GM08714 (cell line): ENCODE measurements around the gene KCNJ12.
"Not testable (repeated sequence)": the region's sequence is repeated elsewhere in the genome, so short reads cannot be mapped to it uniquely, and the experiment has no call there.

Experiments
- H3K4me3 ChIP-seq: fragments of 200-500 bp; sonication (Bioruptor generic); 2 replicates; pipeline ENCODE4 v1.5.1; 2014; ENCODE audit warnings: mild to moderate bottlenecking, low read length, inconsistent platforms
- ZNF274 ChIP-seq: IDR thresholded peaks from 2 replicates; pipeline ENCODE4 v1.6.1; 2012; ENCODE audit warnings: mild to moderate bottlenecking, low read depth, low read length

The KCNJ12 gene

DNA sequence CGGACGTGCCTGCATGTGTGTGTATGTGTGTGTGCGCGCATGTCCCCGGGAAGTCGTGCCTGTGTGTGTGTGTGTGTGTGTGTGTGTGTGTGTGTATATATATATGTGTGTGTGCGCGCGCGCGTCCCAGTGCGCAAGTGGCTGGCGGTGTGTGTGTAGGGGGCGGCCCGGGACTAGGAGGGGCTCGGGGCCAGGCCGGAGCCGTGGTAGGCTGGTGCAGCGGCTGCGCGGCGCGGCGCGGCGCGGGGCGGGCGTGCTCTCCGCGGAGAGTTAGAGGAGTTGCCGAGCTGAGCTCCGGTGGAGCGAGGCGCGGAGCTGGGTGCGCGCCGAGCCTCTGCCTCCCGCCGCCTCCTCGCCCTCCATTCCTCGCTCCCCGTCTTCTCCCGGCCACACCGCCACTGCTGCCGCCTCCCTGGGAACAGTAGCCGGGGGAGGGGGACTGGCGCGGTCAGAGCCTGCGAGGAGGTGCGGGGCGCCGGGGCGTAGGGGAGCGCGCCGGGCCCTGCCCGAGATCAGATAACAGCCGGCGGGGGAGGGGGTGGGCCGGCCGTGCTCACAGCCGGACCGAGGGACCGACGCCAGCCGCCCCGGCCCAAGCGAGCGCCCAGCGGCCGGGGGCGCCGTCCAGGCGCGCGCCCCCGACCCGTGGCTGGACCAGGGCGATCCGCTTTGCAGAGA is at the start of gene KCNJ12:
Gene KCNJ12, plus strand, starts transcription at position 277 of the 678 bp plus-strand sequence. CDS start 38,986 bp downstream, outside the sequence.
- H3K4me3 ChIP-seq: no peak within 1 kb of the TSS
- TF ChIP-seq ZNF274: no peak

DNA sequence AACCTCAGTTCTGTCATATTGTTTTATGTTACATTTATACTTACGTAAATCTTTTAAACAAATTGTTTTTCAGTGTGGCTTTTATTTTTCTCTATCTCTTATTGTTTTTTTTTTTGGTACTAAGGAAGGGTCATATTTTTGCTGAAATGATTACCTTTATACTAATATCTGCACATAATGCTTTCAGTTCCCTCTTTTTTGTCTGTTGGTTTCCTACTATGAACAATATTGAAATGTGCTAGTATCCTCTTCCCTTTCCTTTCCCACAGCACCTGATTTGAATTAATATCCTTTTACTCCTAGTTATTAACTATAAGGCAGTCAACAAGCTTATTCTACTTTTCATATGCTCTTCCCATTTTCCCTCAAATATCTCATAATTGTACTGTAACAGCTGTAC is 48.2 kb upstream of the KCNJ12 start:
- not testable (repeated sequence) for H3K4me3 ChIP-seq

DNA sequence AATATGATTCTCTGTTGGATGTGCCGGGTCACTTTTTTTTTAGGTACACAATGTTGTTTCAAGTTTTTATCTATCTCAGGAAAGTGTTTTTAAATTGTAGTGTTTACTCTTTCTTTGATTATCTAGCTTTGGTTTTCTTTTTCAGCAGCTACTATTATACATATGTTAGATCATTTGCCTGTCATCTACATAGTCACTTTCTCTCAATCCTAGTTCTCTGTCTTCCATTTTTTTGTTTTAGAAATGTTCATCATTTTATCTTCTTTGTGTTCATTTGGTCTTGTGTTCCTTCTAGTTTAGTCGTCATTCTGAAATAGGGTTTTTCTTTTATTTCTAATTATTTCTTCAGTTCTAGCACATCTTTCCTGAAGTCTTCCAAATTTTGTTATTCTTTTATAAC is 47.4 kb upstream of the KCNJ12 start:
- not testable (repeated sequence) for H3K4me3 ChIP-seq

DNA sequence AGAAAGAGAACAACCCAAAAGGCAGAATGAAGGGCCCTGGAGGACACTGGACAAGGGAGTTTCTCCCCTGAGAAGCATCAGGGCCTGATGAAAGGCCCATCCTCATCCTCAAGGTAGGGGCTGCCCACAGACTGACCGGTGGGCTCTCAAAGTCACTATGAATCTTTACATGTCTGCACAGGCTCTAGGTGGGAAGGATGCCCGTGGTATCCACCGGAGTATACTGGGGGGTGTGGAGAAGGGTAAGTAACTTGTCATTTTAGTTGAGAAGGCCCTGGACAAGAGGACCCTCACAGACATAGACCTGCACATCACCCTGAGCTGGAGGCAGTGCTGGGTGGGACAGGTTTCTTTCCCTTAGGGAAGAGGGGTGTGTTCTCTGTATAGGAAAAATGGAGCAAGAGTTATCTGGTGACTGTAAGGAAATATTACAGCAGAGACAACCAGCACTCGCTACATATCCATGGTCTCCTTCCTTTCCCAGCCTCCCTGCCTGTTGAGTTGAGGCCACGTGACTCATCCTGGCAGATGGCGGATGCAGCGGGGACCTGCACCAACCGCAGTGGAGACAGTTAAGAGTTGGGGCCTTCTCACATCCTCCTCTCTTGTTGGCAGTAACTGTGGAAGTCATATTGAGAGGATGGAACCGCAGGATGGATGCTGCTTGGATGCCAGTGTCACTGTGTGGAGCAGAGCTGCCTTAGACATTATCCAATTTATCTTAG is 45.6 kb upstream of the KCNJ12 start:
- no peak overlapping the region for H3K4me3 ChIP-seq
- TF ChIP-seq ZNF274: no peak

DNA sequence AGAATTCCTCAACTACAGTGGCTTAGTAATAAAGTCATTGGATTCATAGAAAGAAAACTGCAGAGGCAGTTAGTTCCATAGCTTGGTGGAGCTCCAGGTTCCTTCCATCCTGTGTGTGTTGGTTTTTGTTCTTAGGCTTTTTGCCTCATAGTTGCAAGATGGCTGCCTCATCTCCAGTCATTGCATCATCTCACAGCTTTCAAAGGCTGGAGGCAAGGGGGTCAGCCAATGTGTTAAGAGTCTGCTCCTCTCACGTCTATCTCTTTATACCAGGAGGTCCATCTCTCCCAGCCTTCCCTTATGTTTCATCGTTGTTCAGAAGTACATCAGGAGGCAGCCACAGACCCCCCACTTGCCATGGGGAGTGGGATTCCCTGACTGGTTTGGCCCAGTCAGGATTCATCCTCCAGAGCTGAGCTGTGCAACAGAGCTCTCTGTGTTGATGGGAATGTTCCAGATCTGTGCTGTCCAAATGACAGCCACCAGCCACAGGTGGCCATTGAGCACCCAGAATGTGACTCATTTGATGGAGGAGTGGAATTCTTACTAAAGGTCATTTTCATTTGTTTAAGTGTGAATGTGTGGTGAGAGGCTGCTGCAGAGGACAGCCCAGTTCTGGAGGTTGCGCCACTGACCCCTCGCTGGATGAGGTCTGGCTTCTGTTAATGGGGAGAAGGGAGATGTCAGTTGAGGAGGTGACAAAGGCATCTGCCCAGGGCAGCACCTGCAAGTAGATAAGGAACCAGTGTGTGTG is 39.4 kb upstream of the KCNJ12 start:
- H3K4me3 ChIP-seq: not testable (repeated sequence)

DNA sequence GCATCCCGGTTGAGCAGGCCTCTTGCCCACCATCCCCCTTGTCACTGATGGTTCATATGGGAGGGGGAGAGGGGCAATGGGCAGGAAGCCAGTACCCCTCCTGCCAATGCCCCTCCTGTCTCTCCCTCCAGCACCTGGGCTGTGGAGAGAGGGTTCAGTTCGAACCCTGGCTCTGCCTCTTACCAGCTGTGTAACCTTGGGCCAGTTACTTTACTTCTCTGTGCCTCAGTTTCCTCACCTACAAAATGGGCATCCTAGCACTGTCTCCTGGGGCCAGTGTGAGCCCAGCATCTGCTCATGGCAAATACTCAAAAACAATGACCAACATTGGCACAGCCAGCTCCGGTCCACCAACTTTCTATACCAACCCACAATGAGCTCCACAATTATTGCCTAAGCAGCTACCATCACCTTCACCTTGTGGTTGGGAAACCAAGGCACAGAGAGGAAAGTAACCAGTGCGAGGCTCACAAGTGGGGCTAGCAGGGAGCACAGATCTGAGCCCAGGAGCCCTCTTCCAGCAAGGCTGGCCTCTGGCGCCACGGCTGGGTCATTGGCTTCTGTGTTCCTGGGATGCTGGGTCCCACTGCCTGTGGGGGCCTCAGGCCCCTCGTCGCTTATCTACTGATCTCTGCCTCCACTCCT is 38.1 kb upstream of the KCNJ12 start:
- not testable (repeated sequence) for H3K4me3 ChIP-seq

DNA sequence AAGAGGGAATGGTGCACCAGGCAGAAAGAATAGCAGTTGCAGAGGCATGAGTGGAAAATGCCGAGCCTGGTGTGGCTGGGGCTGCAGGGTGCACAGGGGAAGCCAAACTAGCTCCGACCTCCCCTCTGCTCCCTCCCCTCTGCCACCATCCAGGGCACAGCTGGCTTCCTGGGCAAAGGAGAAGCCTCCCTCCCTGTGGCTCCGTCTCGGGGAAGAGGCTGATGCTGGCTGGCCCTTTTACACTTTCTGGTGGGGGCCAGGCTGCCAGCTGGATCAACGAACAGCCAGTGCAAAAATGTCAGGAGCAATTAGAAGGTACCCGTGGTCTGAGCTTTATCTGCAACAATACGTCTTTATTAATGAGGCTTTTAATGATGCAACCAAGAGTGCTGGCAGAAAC is 37.1 kb upstream of the KCNJ12 start:
- H3K4me3 ChIP-seq: no peak overlapping the region
- TF ChIP-seq ZNF274: no peak

DNA sequence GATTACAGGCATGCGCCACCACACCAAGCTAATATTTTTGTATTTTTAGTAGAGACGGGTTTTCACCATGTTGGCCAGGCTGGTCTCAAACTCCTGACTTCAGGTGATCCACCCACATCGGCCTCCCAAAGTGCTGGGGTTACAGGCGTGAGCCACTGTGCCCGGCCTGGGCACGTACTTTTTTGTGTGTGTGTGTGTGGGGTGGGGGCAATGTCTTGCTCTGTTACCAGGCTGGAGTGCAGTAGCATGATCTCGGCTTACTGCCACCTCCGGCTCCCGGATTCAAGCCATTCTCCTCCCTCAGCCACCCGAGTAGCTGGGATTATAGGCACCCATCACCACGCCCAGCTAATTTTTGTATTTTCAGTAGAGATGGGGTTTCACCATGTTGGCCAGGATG is 36.6 kb upstream of the KCNJ12 start:
- not testable (repeated sequence) for H3K4me3 ChIP-seq

DNA sequence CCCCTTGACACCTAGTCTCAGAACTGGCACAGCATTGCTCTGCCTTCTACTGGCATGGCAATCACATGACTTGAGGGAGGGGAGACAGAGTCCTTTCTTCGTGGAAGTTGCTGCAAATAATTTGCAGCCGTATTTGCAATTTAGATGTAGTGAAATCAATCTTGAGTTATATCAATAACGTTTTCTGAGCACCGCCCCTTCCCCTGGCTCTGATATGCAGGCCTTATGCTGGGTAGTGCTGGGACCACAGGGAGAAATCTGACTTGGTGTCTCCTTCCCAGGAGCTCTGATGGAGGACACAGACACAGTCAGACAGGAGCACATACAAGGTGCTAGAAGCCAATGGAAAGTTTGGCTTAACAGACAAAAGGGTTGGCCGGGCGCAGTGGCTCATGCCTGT is 35.8 kb upstream of the KCNJ12 start:
- H3K4me3 ChIP-seq: not testable (repeated sequence)

DNA sequence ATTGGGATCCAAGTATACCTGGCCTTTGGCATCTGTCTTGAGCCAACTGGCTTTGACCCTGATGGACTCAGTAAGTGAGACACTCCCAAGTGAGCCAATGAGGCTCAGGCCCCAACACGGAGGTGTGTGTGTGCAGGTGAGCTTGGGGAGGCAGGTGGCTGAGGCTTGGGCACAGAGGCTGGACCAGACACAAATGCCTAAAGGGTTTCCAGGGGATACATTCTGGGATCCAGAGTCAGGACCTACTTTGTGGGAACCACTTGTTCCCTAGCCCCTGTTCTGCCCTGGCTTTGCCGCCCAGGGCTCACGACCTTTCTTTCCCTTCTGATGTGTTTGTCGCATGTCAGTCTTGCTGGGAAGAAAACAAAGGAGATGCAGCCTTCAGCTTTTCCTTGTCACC is 34.9 kb upstream of the KCNJ12 start:
- H3K4me3 ChIP-seq: not testable (repeated sequence)

DNA sequence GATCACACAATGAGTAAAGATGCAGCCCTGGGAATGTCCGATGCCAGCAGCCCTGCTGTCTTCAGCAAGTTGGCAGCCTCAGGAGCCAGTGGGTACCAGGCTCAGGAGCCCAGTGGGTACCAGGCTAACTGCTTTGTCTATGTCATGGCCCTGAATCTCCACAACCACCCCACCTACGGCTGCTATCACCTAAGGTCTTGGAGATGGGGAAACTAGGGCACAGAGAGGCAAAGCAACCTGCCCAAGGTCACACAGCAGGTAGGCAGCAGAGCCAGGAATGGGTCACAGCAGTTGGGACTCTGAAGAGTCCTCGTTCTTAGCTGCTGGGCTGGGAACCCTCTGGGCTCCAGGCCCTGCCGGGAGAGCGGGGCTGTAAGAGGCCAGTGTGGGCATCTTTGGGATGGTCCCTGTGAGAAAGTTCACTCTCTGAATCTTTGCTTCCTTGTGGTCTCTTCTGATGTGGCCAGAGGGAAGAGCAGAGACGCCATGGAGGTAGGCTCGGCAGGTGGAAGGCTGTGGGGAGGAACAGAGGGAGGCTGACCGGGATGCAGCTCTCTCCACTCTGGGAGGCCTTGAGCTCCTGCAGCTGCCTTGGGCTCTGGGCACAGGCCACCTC is 34.1 kb upstream of the KCNJ12 start:
- not testable (repeated sequence) for H3K4me3 ChIP-seq

DNA sequence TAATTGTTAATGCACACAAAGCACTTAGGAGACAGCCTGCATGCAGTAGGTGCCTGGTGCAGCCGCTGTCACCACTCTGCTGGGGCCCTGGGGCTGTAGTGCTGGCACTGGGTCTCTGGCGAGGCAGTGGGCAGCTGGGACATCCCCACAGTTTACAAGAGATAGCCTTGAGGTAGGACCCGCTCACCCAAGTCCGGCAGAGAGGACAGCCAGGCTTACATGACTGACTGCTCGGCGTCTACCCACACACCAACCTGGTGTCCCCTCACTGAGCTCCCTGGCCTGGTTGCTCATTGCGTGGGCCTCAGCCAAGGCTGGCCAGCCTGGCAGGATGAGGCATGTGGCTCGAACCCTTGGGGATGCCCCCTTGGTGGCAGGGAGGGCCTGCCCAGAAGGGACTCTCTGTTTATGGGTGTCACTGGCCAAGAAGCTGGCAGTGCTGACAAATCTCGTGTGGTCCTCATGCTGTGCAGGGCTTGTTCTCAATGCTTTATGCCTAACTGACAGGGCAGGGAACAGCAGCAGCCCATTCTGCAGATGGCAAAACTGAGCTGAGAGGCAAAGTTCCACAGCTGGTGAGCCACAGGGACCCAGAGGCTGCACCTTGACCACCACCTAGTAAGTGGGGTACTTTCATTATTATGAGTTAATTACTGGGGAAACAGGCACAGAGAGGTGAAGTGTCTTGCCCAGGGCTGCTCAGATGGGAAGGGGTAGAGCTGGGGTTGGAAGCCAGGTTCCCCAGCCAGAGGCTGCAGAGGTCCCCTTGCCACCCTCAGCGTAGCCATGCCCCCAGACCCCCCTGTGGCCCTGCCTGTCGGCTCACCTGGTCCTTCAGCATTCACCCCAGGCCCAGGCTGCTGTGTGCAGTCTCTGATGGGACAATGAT is 32.9 kb upstream of the KCNJ12 start:
- not testable (repeated sequence) for H3K4me3 ChIP-seq

DNA sequence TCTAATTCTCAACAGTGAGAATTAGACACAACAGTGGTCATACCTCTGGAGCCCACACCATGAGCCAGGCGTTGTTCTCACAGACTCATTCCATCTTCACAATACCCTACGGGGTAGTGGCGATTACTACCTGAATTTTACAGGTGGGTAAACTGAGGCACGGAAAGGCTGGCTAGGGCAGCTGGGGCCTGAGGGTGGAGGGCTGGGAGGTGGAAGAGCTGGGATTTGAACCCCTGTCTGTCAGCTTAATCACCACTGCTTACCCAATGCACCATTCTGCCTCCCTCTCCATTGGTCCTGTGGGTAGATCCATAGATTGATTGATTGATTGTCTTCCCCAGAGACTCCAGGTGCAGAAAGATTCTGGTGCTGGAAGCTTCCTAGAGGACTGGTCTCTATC is 31.4 kb upstream of the KCNJ12 start:
- not testable (repeated sequence) for H3K4me3 ChIP-seq

DNA sequence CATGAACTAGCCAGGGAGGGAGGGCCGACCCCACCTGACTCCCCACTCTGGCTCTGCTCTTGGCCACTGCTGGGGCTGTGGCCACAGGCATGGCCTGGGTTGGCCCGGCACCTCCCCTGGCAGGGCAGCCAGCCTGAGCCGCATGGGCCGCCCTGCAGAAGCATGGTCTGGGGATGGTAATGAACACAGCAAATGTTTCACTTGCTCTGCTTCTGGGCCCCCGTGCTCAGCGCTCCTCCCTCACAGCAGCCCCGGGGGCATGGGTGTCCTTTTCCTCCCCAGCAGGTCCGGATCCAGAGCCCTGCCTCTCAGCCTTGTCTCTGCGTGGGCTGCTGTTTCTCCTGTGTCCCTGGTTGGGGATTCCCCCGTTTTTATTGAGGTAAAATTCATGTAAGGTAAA is 30.9 kb upstream of the KCNJ12 start:
- no peak for TF ChIP-seq ZNF274
- H3K4me3 ChIP-seq: no peak overlapping the region

DNA sequence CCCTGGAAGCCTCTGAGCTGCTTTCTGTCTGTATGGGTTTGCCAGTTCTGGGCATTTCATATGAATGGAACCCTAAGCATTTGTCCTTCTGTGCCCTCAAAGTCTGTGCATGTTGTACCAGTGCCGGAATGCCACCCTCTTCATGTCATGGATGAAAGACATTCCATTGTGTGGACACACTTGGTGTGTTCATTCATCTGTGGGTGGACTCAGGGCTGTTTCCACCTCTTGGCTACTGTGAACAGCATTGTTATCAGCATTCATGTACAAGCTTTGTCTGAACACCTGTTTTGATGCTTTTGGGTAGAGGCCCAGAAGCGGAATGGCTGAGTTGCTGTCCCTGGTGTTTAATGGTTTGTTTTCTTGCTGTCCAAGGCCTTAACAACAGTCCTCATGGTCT is 30.1 kb upstream of the KCNJ12 start:
- not testable (repeated sequence) for H3K4me3 ChIP-seq

DNA sequence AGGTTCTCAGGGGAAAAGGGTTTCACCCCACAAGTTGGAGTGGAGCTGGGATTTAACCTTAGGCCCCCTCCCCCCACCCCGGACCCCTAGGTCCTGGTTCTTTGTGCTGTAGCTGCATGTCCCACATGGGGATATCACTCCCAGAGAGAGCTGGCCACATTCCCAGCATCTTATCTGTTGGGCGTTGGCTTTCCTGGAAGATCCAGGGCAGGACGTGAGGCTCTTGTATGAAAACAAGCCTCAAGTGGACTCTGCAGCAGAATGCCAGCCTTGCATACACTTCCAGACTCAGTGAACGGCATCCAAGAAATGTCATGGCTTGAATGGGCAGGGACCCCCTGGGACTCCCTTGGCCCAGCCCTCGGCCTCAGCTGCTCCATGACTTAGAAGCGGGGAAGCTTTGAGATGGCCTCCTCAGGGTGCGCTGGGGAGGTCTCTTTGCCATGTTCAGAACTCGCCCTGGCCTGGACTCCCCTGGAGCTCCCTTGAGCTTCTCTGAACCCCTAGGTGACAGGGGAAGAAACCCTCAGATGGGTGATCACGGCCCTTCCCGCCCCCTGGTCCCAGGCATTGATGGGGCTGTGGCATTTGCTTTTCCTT is 29.4 kb upstream of the KCNJ12 start:
- not testable (repeated sequence) for H3K4me3 ChIP-seq

DNA sequence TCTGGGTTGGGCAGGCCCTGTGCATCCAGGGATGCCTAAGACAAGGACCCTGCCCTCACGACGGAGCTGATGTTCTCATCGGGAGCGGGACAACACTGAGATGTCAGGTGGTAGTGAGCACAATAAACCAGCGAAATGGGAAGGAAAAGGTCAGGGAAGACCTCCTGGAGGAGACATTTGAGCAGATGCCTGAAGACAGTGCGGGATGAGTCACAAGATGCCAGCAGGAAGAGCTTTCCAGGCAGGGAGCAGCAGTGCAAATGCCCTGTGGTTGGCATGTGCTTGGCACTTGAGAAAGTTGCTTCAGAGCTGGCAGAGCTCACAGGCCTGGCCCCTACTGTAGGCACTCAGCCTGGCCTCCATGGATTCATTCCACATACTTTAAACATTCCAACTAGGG is 28.5 kb upstream of the KCNJ12 start:
- H3K4me3 ChIP-seq: not testable (repeated sequence)

DNA sequence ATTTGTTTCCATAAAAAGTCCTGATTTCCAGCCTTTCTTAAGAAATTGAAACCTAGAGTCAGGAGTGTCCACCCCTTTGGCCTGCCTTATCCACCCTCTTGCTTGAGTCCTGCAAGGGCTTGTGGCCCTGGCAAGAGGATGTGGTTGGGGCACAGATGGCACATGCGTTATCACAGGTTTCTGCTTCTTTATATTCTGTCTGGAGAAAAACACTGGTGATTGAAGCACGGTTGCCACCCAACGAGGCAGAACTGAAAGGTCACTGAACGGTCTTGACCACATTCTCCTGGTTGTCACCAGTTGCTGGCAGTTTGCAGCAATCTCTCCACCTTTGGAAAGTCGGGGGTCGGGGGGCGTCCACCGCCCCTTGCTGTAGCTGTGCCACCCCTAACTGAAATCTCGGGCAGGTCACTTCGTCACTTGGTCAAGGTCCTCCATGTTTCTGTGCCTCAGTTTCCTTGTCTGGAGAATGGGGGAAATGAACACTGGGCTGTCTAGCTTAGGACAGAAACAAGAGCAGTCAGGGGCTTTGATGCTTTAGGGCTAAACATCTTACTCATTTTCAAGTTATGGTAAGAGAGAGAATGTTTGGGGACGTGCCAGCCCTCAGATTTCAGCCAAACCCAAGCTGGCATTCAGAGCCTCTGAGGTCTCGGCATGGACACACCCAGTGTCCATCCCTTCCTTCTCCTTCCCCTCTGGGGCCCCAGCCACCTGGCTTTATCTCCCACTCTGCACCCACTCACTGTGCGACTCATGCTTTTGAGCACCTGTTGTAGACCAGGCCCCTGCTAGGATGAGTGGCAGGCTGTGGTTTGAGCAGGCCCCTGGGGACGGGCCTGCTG is 27.9 kb upstream of the KCNJ12 start:
- H3K4me3 ChIP-seq: not testable (repeated sequence)
